Activated gamma-delta T cell treated with Interleukin-2 at 50 U/mL for 16 hours (primary cell): ENCODE measurements around the gene SDC4.
A peak's percentile ranks its signal among the peaks of the same experiment; 100 is the strongest.
"Not testable (repeated sequence)": the region's sequence is repeated elsewhere in the genome, so short reads cannot be mapped to it uniquely, and the experiment has no call there.

Experiments
- DNase-seq: peaks from one replicate; pipeline ENCODE4 v3.0.0-alpha.2; 2020

SDC4 gene

DNA sequence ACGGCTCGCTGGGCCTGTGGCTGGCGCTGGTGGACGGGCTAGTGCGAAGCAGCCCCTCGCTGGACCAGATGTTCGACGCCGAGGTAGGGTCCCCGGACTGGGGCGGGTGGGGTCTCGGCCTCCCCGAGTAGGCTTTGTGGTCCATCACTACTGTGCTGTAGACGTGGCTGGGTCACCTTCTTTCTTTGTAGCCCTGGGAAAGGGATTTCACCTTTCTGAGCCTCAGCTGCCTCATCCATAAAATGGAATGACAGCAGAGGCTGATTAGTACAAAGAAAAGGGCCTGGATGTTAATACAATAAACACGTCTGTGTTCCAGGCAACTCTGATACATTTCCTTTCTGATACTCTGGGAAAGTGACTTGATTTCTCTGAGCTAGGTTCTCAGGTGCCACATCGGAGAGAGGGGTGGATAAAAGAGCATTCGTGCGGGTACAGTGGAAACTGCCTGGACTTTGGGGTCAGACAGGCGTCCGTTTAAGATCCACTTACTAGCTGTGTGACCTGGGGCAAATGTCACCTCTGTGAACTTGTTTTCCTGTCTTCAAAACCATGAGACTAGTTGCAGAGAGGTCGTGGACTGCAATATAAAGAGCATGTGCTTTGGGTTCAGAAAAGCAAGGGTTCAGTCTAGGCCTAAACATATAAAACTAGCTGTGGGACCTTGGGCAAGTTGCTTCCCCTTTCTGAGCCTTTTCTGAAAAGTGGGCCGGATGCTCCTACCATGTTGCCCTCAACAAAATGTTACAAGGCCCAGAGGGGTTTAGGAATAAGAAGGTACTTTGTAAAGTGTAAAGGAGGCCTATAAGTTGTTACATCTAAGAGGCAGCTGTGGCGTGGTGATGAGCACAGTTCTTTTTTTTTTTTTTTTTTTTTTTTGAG lies 15.6 kb upstream of the SDC4 start:
- no peak for DNase-seq

DNA sequence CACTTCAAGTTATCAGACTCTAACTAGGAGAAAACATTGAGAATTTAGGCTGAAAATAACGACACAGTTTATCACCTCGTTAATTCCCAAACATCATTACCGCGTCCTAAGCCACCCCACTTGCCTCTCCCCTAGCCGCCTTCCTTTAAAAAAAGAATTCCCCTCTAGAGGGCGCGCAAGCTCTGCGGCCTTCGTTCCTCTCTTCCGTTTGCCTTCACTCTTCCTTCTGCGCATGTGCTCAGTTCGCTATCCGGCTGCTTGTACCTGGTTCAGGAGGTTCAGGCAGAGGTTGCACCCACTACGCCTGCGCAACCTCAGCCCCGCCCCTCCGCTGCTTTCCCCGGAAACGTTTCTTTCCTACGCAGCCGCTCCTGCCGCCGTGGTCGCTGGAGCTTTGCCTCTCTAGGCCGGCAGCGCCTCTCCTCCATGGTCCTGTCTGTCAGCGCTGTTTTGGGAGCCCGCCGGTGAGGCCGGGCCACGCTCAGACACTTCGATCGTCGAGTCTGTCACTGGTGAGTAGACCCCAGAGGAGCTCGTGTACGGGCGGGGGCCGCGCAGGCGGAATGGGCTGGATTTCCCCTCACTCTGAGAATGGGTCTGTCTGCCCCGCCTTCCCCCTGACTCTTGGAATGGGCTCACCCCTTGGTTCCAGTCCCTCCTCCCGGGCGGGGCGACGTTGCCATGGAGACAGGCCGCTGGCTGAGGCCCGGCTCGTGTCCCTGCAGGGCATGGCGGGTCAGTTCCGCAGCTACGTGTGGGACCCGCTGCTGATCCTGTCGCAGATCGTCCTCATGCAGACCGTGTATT lies 14.8 kb upstream of the SDC4 start, which contains the start of gene SYS1:
TSS of gene SYS1 (plus strand) at position 353 of the 807 bp plus-strand sequence. CDS start at position 729, 376 bp downstream.
- DNase-seq: peak; percentile 99

- no peak for DNase-seq
Measured at GRCh38 chr20:45361793-45362192, 13.6 kb upstream of the SDC4 start.

- no peak for DNase-seq
Measured at GRCh38 chr20:45359406-45360148, 11.4 kb upstream of the SDC4 start.

DNA sequence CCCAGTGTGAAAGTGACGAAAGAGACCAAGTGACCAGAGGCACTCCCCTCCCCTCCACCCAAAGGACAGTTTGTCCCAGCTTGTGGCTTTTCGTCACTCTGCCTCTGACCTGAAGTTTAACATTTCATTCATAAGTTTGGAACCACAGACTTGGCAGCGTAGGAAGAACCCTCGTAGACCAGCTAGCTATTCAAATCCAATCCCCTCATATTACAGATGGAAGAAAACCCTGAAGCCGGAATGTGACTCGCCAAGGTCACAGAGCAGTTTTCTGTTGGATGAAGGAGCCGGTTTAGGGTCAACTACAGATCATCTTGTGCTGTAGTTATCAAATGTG lies 10.8 kb upstream of the SDC4 start:
- DNase-seq: no peak

- no peak for DNase-seq
Measured at GRCh38 chr20:45358282-45359068, 10.3 kb upstream of the SDC4 start.

DNA sequence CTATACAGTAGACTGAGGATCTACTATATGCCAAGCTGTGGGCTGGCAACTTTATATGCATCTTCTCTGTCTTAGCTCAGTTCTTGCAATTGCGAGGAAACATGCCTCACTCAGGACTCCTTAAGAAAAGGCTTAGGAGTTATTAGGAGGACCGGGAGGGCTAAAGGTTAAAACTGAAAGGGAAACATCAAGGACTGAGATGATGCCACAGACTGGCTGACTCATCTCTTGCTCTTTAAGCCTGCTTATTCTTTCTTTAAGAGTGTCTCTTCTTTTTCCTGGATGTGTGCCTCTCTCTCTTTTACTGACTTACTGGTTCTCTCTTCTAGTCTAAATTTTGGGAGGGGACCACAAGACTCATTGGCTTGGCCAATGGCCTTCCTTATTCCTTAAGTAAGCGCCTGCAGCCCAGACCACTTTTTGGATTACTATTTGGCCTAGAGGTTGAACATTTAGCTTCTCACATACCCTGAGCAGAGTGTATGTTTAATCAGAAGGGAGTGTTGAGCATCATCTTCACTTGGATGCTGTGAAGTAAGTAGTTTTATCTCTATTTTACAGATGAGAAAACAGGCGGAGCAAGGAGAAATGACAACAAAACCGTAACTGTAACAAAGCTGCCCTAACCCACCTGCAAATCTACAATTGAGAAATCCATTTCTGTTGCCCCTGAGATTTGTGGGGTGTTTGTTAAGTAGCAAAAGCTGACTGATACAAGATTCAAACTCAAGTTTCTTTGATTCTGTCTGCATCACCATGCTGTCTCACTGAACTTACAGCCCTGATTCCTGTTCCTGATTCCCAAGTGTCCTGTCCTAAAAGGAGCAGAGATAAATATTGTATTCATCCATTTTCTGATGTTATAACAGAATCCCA lies 7.2 kb upstream of the SDC4 start:
- DNase-seq: no peak

DNA sequence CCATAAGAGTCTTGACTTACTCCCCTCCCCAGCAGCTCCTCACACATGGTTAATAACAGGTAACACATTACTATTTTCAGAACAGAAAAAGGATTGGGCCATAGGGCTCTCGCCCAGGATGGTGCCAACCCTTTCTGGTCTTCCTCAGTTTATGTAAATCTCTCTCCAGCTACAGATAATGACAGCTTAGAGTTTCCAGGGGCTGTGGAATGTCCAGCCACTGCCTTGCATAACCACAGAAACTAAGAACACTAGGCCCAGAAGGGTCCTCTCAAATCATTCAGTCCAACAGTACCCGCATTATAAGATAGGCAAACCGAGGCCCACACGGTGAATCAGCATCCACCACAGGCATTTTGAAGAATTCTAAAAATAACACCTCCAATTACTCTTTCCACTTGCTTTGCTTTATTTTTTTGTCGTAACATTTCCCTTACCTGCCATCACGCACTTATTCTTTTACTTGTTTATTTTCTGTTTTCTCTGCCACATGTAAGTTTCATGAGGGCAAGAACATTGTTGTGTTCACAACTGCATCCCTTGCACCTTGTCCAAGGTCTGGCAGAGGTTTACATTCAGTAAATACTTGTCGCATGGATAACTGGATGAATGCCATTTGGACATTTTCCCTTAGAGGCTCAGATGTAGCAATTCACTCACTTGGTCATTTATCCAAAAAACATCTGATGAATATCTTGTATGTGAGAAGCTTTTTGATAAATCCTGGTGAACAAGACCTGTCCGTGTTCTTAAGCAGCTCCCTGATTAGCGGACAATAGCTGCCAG lies 6.4 kb upstream of the SDC4 start:
- no peak for DNase-seq

DNA sequence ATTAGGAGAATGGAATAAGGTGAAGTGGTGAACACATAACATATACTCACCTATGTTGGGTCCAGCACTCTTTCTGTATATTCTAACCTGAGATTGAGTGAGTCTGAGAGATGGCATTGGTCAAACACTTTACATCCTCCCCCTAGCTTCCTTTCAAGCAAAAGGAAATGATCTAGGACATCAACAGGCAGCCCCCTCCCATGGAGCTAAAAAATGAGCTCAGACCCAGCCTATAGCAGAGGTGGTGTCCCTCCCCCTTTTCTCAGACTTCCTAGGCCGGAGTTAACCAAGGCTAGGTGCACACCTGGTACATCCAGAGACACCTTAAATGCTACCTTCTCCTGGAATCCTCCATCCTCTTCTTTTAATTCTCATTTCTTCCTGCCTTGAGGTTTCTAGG lies 5.5 kb upstream of the SDC4 start:
- no peak for DNase-seq

DNA sequence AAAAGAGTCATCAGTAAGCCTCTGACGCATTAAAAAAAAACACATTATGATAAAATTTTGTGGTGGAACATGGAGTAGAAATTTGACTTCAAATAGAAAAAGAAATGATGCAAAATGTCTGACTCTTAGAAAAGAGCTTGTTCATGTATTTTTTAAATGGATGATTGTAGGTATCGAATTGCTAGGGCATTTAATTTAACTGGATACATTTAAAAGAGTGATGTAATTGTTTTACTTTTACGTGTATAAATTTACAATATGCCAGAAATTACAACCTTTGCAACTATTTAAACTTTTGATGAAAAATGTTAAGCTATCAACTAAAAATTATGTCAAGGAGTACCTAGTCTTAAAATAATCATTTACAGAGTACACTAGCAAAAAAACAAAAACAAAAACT lies 4.5 kb upstream of the SDC4 start:
- no peak for DNase-seq

DNA sequence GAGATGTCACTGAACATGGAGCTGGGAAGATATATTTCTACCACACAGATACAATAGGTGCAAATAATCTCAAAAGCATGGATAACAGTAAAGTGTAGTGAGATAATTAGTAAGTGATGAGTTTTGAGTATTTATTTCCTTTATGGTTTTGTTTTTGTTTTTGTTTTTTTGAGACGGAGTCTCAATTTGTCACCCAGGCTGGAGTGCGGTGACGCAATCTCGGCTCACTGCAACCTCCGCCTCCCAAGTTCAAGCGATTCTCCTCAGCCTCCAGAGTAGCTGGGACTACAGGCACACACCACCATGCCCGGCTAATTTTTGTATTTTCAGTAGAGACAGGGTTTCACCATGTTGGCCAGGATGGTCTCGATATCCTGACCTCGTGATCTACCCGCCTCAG lies 2.6 kb upstream of the SDC4 start:
- not testable (repeated sequence) for DNase-seq

DNA sequence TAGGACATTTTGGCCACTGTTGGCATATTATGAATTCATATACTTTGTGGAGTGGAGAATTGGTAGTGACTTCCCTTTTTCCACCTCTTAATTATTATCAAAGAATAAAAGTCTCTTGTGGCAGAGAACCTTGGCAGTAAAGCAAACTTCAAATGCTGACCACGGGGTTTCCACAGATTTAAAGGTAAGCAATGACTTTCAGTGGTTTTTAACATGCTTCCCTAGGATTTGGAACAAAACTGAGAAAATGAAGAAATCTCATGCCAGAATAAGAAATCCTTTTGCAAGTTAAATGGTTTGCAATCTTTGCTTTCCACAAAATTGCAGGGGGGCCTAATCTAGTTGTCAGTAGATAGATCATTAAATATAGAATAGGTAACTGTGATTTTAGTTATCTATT lies 2.0 kb upstream of the SDC4 start:
- no peak for DNase-seq

DNA sequence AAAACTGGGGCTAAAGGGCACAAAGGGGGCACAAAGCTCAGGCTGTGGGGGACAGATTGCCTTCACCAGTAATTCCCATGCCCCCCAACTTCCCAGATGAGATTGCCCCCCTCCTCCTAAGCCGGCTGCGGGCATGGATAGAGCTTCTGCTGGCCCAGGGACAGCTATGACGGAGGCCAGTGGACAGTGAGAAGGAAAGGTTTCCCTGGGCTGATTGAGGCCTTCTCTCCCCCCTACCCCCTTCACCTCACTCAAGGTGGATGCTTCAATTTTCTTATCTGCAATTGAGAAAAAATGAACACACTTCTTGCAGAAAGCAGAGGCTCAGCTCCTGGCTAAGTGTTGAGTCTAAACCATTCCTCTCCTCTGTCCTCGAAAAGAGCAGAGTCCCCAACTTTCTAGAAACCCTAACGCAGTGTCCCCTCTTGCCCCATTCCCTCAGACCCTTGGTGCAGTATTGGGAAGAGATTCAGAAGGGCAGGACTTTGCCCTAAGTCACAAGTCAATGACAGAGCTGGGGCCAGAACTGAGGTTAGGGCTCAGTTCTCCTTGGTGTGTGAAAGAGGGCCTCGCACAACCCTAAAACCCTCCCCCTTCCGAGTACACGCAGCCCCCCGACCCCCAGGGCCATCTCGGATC lies 808 bp downstream of the SDC4 start:
- no peak for DNase-seq

GRCh38 chr20:45346851-45347250 lies 1.4 kb downstream of the SDC4 start:
- no peak for DNase-seq

GRCh38 chr20:45346291-45346718 lies 1.9 kb downstream of the SDC4 start:
- DNase-seq: no peak

GRCh38 chr20:45345104-45345936 lies 2.9 kb downstream of the SDC4 start:
- DNase-seq: no peak

DNA sequence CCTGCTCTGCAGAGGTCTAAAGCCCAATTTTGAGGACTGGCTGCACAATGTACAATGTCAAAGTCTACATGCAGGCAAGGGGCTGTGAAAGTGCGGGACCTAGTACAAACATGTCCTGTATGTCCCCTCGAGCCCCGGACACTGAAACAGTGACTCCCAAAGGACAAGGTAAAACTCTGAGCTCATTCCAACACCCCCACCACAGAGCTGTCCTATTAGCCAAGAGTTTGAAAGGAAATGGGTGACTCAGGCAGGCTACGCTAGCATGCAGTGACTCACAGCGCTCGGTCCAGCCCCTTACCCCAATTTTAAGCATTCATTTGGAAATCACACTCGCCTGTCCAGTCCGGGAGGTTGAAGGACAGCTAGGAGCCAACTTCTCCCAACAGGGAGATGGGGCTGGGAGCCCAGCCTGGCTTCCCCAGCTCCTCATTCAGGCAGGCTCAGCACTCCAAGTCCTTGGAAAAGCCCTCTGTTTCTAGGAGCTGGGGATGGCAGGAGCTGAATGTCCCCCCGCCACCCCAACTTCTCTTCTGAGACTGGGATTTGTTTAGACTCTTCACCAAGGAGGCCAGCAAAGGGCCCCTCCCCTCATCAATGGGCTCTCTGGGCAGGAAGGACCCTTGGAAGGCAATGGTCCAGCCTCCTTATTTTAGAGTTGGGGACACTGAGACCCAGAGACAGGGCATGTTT lies 3.9 kb downstream of the SDC4 start:
- DNase-seq: no peak

DNA sequence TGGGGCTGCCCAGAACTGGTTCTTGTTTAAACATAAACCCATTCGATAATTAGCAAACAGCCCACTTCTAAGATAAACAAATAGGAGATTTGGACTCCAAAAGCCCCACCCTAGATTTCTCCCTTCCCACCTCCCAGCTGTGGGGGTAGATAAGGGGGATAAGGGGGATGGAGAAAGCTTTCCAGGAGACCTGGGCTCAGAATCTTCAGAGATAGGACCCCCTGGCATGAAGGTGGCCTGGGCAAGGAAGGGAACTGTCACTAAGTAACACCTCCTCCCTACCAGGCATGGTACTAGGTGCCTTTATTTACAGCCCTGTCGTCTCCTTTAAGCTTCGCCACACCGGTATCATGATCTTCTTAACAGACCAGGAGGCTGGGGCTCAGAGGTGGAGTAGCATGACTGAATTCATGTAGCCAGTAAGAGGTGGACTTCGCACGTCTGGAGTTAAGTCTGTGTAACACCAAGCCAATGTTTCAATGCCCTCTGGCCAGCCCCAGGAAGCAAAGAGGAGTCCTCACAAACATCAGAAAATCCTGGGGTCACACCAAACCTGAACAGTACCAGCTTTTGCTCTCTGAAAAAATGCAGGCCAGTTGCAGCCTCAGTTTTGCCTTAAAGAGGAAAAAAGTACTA lies 4.6 kb downstream of the SDC4 start:
- DNase-seq: no peak
